ENCODE results near the gene SLC38A11. TPM values are rescaled to one million over a fixed set of nuclear protein-coding genes. Genes with fewer than 3 reads are reported as not detected.

SLC38A11 gene
- total RNA-seq, 4 donors from 2014 or later, result 0.20 to 2.8 (median 0.78) TPM; not detected in 1

DNA sequence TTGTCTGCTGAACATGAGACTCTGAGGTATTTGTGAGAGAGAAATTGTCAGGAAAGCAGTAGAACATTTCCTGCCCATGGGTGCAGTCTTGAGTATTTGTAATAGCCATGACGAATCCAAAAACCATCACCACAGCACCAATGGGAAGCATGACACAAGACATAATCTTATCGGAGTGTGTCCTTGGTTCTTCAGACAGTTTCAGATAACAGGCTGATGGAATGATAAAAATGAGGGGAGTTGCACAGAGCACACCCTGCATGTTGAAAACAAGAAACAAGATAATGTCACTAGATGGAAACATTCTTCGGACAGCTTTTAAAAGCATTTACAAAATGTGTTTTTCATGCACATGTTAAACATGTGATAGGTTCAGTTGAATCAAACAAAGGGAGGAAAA, 56.9 kb downstream of the SLC38A11 start:
- Histone ChIP-seq H3K4me3 (no peak overlapping the region), H3K36me3 (no peaks in the 10 kb centered on the region), H3K27ac (no peak overlapping the region), H3K27me3 (no peaks in the 10 kb centered on the region), H3K9me3 (no peaks in the 10 kb centered on the region), H3K4me1 (no peaks in the 10 kb centered on the region)
- no peak for ATAC-seq
- no peak for DNase-seq
- in situ Hi-C loops (cut with MboI; ENCODE audit: low sequenced_read_pairs in 4 of 4) (no loop called here), intact Hi-C loops (cut with DNase I; ENCODE audit: low total_unique reads) (no loop called here)
- no peak for TF ChIP-seq POLR2A (IDR thresholded peaks at IDR 0.05)
- TF ChIP-seq, protein P1, sequence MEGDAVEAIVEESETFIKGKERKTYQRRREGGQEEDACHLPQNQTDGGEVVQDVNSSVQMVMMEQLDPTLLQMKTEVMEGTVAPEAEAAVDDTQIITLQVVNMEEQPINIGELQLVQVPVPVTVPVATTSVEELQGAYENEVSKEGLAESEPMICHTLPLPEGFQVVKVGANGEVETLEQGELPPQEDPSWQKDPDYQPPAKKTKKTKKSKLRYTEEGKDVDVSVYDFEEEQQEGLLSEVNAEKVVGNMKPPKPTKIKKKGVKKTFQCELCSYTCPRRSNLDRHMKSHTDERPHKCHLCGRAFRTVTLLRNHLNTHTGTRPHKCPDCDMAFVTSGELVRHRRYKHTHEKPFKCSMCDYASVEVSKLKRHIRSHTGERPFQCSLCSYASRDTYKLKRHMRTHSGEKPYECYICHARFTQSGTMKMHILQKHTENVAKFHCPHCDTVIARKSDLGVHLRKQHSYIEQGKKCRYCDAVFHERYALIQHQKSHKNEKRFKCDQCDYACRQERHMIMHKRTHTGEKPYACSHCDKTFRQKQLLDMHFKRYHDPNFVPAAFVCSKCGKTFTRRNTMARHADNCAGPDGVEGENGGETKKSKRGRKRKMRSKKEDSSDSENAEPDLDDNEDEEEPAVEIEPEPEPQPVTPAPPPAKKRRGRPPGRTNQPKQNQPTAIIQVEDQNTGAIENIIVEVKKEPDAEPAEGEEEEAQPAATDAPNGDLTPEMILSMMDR (IDR thresholded peaks at IDR 0.05 in 4 of 5, conservative IDR thresholded peaks at IDR 0.05 in 1 of 5), result no peak

DNA sequence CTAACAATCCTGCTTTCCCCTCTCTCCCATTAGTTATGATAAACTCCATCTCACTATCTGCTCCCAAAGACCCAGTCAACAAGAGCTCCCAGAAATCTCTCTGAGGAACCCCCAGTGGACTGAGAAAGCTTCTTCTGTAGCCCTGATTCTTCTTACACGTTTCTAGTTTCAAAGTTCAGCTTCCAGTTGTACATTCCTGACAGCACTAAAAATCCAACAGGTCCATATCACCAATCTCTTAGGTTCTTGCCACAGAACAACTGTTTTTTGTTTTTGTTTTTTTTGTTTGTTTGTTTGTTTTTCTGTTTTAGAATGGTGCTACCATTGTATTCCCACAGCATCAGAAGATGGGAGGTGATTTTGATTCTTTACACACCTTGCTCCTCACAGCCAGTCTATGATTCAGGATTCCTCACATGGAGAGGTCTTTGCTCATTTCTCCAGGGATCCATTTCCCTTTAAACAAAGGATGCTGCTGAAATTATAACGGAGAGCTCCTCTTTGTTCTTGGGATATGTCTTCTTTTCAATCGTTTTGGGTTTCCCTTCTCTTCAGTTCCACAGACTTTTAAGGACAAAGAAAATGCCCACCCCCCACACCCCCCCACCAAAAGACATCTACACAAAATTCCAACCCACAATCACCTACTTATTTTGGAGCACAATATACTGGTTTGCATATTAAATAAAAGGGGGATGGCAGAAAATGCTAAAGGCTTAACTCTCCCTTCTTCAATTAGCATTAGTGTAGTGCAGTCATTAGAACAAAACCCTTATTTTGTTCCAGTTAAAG, 57.7 kb downstream of the SLC38A11 start:
- in situ Hi-C loops (cut with MboI; ENCODE audit: low sequenced_read_pairs in 4 of 4), result no loop called here
- intact Hi-C loops (cut with DNase I; ENCODE audit: low total_unique reads), result no loop called here

DNA sequence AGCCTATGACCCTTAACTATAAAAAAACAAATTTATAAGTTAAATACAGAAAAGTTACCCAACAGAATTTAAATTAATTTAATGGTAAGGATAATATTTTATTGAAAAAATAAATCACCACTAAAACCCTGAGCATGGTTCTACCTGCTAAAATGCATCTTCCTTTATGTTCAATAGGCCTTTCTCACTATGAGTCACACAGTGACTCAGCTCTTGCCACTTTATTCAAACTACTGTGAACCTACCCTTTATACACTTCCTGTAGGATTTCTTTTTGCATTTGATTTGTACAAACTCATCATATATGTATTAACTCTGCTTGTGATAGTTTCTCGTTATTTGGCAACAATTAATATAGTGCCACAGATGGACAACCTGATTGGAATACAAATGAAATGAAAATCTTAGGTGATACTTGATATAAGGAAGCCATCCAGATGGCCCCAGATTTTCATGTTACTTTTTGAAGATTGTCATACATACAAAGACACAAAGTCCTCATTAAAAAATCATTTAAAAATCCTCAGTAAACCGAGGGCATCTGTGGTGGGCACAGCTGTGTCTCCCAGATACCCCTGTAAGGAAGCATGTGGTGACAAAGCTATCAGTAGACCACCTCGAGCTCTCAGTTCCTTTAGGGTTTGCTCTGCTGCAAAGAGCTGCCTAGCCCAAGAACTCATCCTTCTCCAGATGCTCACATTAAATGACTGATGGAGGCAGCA, 58.5 kb downstream of the SLC38A11 start:
- no peak for ATAC-seq
- in situ Hi-C loops (cut with MboI; ENCODE audit: low sequenced_read_pairs in 4 of 4) (no loop called here), intact Hi-C loops (cut with DNase I; ENCODE audit: low total_unique reads) (no loop called here)
- no peaks in the 10 kb centered on the region for H3K36me3 ChIP-seq
- no peaks in the 10 kb centered on the region for H3K9me3 ChIP-seq
- TF ChIP-seq POLR2A (IDR thresholded peaks at IDR 0.05), result no peak
- TF ChIP-seq, protein P1 (IDR thresholded peaks at IDR 0.05 in 4 of 5, conservative IDR thresholded peaks at IDR 0.05 in 1 of 5), result no peak
- no peak overlapping the region for H3K27ac ChIP-seq
- DNase-seq, result no peak
- no peak overlapping the region for H3K4me3 ChIP-seq
- H3K4me1 ChIP-seq, result no peaks in the 10 kb centered on the region
- no peaks in the 10 kb centered on the region for H3K27me3 ChIP-seq

More for the DNA sequence above, 57.7 kb downstream of the SLC38A11 start:
- Histone ChIP-seq H3K4me3 (no peak overlapping the region), H3K27me3 (no peaks in the 10 kb centered on the region), H3K36me3 (no peaks in the 10 kb centered on the region), H3K27ac (no peak overlapping the region), H3K9me3 (no peaks in the 10 kb centered on the region), H3K4me1 (no peaks in the 10 kb centered on the region)
- ATAC-seq (no peak), DNase-seq (no peak)
- TF ChIP-seq, protein P1 (IDR thresholded peaks at IDR 0.05 in 4 of 5, conservative IDR thresholded peaks at IDR 0.05 in 1 of 5), result no peak

DNA sequence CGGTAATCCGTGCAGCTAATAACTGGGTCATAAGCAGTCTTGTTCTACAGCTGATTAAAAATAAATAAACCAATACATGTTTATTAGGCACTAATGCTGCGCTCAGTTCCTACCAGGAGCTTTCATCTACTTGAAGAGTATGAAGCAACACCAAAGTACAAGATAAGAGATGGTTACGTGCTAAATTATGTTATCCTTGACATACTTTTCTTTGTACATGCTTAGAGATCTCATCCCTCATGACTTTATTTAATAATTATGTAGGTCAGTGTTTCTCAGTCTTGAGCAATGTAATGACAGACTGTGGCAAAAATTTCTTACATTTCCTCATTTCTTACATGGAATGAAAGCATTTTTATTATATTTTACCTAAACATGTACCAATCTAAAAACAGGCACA, 59.1 kb downstream of the SLC38A11 start:
- intact Hi-C loops (cut with DNase I; ENCODE audit: low total_unique reads) (no loop called here), in situ Hi-C loops (cut with MboI; ENCODE audit: low sequenced_read_pairs in 4 of 4) (no loop called here)
- no peaks in the 10 kb centered on the region for H3K4me1 ChIP-seq
- H3K36me3 ChIP-seq, result no peaks in the 10 kb centered on the region
- no peak overlapping the region for H3K4me3 ChIP-seq
- H3K27me3 ChIP-seq, result no peaks in the 10 kb centered on the region
- H3K9me3 ChIP-seq, result no peaks in the 10 kb centered on the region
- ATAC-seq (no peak), DNase-seq (no peak)
- TF ChIP-seq, protein P1 (IDR thresholded peaks at IDR 0.05 in 4 of 5, conservative IDR thresholded peaks at IDR 0.05 in 1 of 5), result no peak
- TF ChIP-seq POLR2A (IDR thresholded peaks at IDR 0.05), result no peak
- H3K27ac ChIP-seq, result no peak overlapping the region
